HUES6 (cell line): ENCODE measurements around the gene ERN1.

Experiments used
- H3K27ac ChIP-seq: 2 replicates; pipeline ENCODE4 v1.7.0; 2013; ENCODE audit warnings: low read depth, mild to moderate bottlenecking, low read length, inconsistent platforms
- H3K27me3 ChIP-seq: 2 replicates; pipeline ENCODE4 v1.6.1; 2013; ENCODE audit warnings: low read length; ENCODE audit not compliant: control insufficient read depth, insufficient read depth
- H3K36me3 ChIP-seq: 2 replicates; pipeline ENCODE4 v1.6.1; 2013; ENCODE audit warnings: low read length; ENCODE audit not compliant: control insufficient read depth, insufficient read depth
- H3K4me1 ChIP-seq: 2 replicates; pipeline ENCODE4 v1.6.1; 2013; ENCODE audit warnings: low read length; ENCODE audit not compliant: control insufficient read depth, insufficient read depth
- H3K4me3 ChIP-seq: 2 replicates; pipeline ENCODE4 v1.5.1; 2013; ENCODE audit warnings: low read depth, low read length
- H3K9ac ChIP-seq: one replicate; pipeline ENCODE4 v1.6.1; 2013; ENCODE audit warnings: mild to moderate bottlenecking, low read length
- H3K9me3 ChIP-seq: 2 replicates; pipeline ENCODE4 v1.6.1; 2013; ENCODE audit warnings: low read depth, low read length; ENCODE audit not compliant: control insufficient read depth, insufficient read depth

ERN1 gene

GRCh38 chr17:64092952-64093451, 36.9 kb downstream of the ERN1 start:
- H3K9ac ChIP-seq: no peak overlapping the region
- H3K4me1 ChIP-seq: peaks cover 6% of the 10 kb centered on the region
- H3K27ac ChIP-seq: no peak overlapping the region

GRCh38 chr17:64092113-64092512, 37.8 kb downstream of the ERN1 start:
- Histone ChIP-seq H3K9ac (no peak overlapping the region), H3K4me3 (no peak overlapping the region), H3K4me1 (peaks cover 6% of the 10 kb centered on the region), H3K27me3 (no peaks in the 10 kb centered on the region), H3K9me3 (0 out of 2 replicates have a peak, but pooled peaks cover 3% of the 10 kb centered on the region), H3K36me3 (0 out of 2 replicates have a peak, but pooled peaks cover 5% of the 10 kb centered on the region), H3K27ac (no peak overlapping the region)

More at GRCh38 chr17:64092952-64093451, 36.9 kb downstream of the ERN1 start:
- 0 out of 2 replicates have a peak, but pooled peaks cover 3% of the 10 kb centered on the region for H3K9me3 ChIP-seq
- no peak overlapping the region for H3K4me3 ChIP-seq
- 0 out of 2 replicates have a peak, but pooled peaks cover 6% of the 10 kb centered on the region for H3K36me3 ChIP-seq
- no peaks in the 10 kb centered on the region for H3K27me3 ChIP-seq

GRCh38 chr17:64091571-64091970, 38.4 kb downstream of the ERN1 start:
- H3K27ac ChIP-seq: no peak overlapping the region
- H3K36me3 ChIP-seq: no peaks in the 10 kb centered on the region
- no peaks in the 10 kb centered on the region for H3K27me3 ChIP-seq
- no peak overlapping the region for H3K9ac ChIP-seq
- peaks cover 6% of the 10 kb centered on the region for H3K4me1 ChIP-seq
- H3K4me3 ChIP-seq: no peak overlapping the region
- H3K9me3 ChIP-seq: 0 out of 2 replicates have a peak, but pooled peaks cover 2% of the 10 kb centered on the region

- H3K27me3 ChIP-seq: no peaks in the 10 kb centered on the region
- H3K27ac ChIP-seq: no peak overlapping the region
- H3K4me1 ChIP-seq: peaks cover 6% of the 10 kb centered on the region
- H3K36me3 ChIP-seq: no peaks in the 10 kb centered on the region
- H3K4me3 ChIP-seq: no peak overlapping the region
- H3K9ac ChIP-seq: no peak overlapping the region
- no peaks in the 10 kb centered on the region for H3K9me3 ChIP-seq
These were observed 38.8 kb downstream of the ERN1 start for GRCh38 chr17:64091116-64091515.

GRCh38 chr17:64090144-64090543, 39.8 kb downstream of the ERN1 start:
- Histone ChIP-seq H3K9me3 (no peaks in the 10 kb centered on the region), H3K4me1 (peaks cover 8% of the 10 kb centered on the region), H3K27ac (no peak overlapping the region), H3K36me3 (no peaks in the 10 kb centered on the region), H3K9ac (no peak overlapping the region), H3K4me3 (no peak overlapping the region), H3K27me3 (no peaks in the 10 kb centered on the region)

GRCh38 chr17:64087252-64088005, 42.5 kb downstream of the ERN1 start:
- Histone ChIP-seq H3K36me3 (no peaks in the 10 kb centered on the region), H3K27ac (no peak overlapping the region), H3K4me1 (peaks cover 15% of the 10 kb centered on the region), H3K27me3 (no peaks in the 10 kb centered on the region), H3K9me3 (no peaks in the 10 kb centered on the region), H3K9ac (no peak overlapping the region), H3K4me3 (no peak overlapping the region)

GRCh38 chr17:64085650-64086005, 44.3 kb downstream of the ERN1 start:
- no peak overlapping the region for H3K9ac ChIP-seq
- H3K36me3 ChIP-seq: no peaks in the 10 kb centered on the region
- no peaks in the 10 kb centered on the region for H3K27me3 ChIP-seq
- no peaks in the 10 kb centered on the region for H3K9me3 ChIP-seq
- no peak overlapping the region for H3K4me3 ChIP-seq
- H3K4me1 ChIP-seq: peaks cover 18% of the 10 kb centered on the region
- no peak overlapping the region for H3K27ac ChIP-seq

- no peaks in the 10 kb centered on the region for H3K36me3 ChIP-seq
- H3K9ac ChIP-seq: no peak overlapping the region
- no peaks in the 10 kb centered on the region for H3K27me3 ChIP-seq
- H3K4me1 ChIP-seq: peaks cover 18% of the 10 kb centered on the region
- H3K27ac ChIP-seq: no peak overlapping the region
- no peak overlapping the region for H3K4me3 ChIP-seq
- H3K9me3 ChIP-seq: no peaks in the 10 kb centered on the region
These were observed 44.8 kb downstream of the ERN1 start for GRCh38 chr17:64084940-64085649.

- H3K4me3 ChIP-seq: no peak overlapping the region
- no peaks in the 10 kb centered on the region for H3K9me3 ChIP-seq
- H3K27ac ChIP-seq: no peak overlapping the region
- H3K36me3 ChIP-seq: no peaks in the 10 kb centered on the region
- H3K9ac ChIP-seq: no peak overlapping the region
- H3K4me1 ChIP-seq: peaks cover 18% of the 10 kb centered on the region
- H3K27me3 ChIP-seq: no peaks in the 10 kb centered on the region
These were observed 45.6 kb downstream of the ERN1 start for GRCh38 chr17:64084086-64084939.

GRCh38 chr17:64083563-64084085, 46.3 kb downstream of the ERN1 start:
- H3K4me1 ChIP-seq: peaks cover 18% of the 10 kb centered on the region
- no peaks in the 10 kb centered on the region for H3K9me3 ChIP-seq
- no peak overlapping the region for H3K9ac ChIP-seq
- no peak overlapping the region for H3K4me3 ChIP-seq
- H3K27ac ChIP-seq: no peak overlapping the region
- no peaks in the 10 kb centered on the region for H3K36me3 ChIP-seq
- no peaks in the 10 kb centered on the region for H3K27me3 ChIP-seq
